GM21528 (cell line): ENCODE measurements around the gene TBC1D9.

Experiments used
- ATAC-seq: cut with Tn5 transposase; IDR thresholded peaks from one replicate; pipeline ENCODE4 v1.9.1; 2021; ENCODE audit warnings: mild to moderate bottlenecking, moderate library complexity; ENCODE audit not compliant: unreplicated experiment, low FRiP score

Gene TBC1D9

DNA sequence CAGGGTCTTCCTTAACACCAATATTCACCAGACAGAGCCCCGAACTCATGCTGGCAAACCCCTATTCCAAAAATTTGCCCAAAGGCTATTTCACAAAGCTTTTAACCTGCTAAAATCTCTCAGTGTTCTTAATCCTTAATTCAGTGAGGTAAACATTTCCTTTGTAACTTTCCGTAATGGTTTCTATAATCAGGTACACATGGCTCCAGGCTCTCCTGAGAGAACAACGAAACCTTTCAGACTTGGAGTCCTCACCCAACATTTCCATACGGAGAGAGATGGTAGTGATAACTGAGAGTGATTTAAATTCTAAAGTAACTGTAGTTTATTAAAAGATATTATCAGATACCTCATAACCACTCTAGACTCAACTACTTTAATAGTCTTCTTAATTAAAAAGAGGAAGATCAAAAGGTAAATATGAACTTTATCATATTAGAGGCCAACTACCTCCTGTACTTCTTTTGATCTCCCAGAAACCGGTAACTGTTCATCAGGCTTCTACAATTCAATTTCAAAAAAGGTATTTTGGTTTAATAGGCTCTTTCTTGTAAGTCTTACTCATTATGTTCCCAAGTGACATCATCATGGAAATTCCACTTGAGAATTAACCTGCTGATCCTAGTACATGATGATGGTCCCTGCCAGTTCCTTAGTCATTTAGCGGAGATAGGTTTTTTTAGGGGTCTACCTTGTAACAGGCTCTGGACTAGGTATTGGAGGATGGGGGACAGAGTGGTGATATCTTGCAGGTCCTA, 96.1 kb downstream of the TBC1D9 start:
- no peak for ATAC-seq

DNA sequence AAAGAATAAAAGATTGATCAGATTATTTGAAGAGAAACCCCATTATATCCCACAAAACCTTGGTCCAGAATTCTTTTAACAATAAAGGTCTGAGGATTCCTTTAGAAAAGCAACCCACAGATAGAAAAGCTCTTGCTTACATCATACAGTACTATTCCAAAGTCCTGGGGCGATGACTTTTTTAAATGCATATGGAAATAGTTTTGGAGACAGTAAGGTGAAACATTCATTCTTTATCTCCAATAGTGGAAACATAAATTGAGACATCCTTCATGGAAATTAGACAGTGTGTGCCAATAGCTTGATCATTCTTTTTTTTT, 101.7 kb downstream of the TBC1D9 start:
- ATAC-seq = no peak

DNA sequence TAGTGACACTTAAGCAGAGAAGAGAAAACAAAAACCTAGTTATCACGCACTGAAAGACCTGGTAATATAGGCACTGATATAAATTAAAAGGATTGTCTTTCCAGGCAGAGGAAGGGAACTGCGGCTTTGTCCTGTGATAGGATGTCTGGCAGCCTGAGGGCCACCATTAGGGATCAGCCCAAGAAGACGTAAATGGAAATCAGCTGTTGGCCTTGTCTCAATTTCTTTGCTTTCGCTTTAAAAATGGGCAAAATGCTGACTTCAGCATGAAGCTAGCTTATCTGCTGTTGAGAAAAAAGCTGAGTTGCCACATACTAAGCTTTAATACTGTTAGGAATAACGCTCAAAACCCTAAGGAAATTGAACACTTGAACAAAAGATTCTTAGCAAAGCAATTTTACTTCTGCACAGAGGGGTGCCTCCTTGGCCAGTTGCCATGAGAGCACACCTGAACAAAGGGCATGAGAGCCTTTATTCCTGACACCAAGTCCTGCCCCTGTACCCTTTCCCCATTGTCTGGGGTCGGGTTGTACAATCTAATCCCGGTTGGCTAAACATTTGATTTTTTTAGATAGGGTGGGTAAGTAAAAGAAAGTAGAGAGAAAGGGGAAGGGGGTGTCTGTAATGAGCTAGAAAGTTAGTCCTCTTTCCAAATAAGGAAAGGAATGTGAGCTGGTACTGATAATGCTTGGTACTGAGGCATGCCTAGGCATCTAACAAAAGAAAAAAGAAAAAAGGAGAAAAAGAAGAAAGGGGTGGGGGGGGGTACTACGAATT, 102.3 kb downstream of the TBC1D9 start:
- ATAC-seq = no peak

DNA sequence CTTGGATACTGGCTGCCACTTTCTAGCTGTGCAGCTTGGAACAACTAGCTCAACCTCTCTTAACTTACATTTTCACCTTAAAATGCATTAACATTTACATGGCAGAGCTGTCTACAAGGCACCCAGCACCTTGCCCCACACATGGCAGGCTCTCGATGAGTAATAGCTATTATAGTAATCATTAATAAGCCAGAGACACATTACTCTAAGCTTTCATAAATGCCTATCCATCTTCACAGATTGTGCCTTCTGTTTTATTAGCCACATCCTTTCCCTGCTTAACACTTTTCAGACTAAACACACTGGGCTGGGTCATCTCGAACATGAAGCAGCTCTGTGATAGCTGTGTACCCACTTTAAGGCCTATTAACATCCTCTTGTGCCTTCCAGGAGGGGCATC, 103.6 kb downstream of the TBC1D9 start:
- no peak for ATAC-seq

DNA sequence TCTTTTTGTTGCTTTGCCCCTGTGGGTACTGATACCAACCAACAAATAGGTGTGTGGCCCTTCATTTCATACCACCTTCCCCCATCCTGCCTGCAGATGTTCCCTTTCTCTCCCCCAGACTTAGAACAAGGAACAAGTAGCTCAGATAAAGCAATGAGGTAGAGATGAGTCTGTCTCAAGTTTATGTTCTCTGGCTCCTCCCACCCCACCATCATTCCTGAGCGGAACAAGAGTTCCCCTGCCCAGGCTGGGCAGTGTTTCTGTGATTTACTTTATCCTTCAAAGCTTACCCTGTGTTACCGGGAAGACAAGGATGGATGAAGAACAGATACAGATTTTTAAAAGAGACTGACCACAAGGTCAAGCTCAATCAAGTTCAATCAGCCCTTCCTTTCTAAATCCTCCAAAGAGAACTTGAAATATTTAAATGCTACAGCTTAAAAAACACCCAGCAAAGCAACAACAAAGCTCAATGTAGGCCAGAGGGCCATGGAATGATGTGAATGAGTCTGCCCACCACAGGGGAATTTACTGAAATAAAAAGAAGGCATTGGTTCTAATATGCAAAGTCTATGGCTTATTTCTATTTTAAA, 107.4 kb downstream of the TBC1D9 start:
- ATAC-seq = no peak

DNA sequence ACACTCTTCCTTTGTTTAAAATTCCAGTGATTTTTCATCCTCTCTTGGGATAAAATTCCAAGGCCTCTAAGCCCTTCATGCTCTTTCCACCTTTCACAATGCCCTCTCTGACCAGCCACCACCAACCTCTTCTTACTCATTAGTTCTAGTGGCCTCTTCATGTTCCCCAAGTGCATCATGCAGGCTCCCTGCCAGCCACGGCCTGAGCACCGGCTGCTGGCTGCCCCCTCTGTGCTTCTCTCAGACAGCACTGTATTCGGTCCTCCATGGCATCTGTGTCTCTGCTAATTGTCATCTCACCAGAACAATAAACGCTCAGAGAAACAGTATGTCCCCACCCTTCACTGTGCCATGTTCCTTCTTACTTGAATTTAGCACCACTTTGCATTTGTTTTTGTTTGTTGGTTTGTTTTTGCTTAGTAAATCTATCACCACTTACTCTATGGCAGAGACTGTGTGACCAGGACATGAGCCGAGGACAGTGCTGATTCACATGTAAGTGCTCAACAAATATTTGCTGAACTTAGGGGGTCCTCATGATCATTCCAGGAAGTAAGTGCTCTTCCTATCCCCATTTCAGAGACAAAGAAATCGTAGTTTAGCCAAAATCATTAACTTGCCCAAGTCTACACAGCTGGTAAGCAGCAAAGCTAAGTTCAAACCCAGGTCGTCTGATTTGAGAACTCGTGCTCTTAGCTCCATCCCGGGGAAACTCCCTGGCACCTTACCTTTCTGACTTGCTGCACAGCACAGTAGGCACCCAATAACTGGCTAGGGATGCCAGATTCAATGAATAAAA, 110.4 kb downstream of the TBC1D9 start:
- no peak for ATAC-seq

DNA sequence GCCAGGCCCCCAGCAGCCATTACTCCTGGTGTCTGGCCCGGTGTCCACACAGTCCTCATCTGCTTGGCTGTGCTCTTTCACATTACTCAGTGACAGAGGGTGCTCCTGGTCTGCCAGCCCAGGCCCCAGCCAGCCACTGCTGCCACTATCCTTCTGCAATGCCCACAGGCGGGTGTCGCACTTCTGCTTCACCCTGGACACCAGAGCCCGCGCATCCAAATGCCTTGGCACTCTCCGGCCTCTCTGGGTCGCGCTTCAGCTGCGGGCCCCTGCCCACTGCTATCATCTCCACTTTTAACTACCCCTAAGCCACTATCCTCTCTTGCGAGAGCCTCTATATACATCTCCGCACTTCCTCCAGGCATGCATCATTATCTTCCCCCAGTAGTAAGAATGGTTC, 111.0 kb downstream of the TBC1D9 start:
- no peak for ATAC-seq

DNA sequence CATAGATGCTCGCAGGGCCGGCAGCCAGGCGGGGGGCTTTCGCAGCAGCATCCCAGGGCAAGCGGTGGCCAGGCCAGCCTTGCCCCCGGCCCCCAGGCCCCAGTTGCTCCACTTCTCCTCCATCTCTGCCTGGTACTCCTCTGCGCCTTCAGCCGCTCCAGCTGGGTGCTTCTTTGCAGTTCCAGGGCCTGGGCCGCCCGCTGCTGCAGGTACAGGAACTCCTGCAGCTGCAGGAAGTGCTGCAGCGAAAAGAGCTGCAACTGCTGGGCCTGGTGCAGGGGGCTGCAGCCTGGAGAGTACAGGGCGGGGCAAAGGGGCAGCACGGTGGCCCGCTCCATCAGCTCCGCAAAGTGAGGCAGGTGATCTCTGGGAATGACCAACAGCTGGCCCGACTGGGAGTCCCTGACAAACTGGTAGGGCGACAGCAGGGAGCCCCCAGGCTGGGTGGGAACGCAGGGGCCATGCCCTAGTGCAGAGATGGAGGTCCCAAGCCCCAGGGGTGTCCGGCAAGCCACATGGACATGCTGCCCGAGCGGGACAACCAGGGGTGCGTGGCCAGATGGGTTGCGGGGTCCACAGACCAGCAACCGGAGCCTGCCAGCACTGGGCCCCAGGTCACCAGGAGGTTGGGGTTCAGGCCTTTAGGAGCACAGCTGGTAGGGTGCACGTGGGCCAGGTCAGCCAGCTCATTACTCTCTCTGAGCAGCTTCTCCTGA, 111.6 kb downstream of the TBC1D9 start:
- no peak for ATAC-seq

DNA sequence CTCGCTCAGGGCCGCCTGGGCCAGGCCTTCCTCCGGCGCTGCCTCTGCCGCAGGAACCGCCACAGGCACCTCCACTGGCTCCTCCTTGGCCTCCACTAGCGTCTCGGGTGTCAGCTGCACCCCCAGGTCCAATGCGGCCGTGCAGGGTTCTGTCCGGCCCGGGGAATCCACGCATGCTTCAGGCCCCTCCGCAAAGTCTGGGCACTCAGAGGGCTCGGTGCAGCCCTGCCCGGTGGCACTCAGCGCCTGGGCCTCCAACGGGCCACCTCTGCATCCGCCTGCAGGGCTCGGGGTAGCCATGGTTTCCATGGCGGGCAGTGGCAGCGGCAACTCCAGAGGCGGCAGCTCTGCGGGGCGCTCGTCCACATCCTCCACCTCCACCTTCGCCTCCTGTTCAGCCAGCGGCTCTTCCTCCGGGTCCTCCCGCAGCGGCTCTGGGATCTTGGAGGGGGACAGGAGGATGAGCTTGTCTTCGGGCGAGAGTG, 112.6 kb downstream of the TBC1D9 start:
- no peak for ATAC-seq

DNA sequence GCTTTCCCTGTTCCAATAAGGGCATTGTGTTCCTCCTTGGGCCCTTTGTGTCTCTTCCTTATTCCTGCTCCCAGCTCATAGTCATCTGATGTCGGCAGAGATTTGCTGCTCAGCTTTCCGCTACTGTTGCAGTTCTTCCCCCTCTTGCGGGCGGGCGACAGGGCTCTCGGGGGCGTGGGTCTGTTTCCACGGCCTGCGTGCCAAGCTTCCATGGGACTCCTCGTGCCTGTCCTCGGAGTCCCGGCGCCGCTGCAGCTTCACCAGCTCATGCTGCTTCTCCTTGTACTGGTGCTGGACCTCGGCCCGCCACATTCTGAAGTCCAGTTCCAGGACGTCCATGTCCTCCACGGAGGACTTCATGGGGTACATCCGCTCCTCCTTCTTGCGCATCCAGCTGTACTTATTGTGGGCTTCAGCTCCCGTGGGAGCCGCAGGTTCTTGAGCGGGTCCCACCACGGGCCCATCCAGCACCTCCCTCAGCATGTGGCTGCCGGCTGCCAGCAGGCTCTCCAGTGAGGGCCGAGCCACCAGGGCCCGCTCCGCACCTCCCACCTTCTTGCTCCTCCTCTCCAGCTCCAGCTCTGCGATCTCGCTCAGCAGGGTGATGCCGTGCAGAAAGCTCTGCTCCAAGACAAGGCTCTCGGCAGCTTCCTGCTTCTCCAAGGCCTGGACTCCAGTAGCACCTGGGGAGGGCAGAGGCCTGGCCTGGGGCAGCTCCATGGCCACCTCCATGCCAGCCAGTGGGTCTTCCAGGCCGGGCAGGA, 113.3 kb downstream of the TBC1D9 start:
- no peak for ATAC-seq

DNA sequence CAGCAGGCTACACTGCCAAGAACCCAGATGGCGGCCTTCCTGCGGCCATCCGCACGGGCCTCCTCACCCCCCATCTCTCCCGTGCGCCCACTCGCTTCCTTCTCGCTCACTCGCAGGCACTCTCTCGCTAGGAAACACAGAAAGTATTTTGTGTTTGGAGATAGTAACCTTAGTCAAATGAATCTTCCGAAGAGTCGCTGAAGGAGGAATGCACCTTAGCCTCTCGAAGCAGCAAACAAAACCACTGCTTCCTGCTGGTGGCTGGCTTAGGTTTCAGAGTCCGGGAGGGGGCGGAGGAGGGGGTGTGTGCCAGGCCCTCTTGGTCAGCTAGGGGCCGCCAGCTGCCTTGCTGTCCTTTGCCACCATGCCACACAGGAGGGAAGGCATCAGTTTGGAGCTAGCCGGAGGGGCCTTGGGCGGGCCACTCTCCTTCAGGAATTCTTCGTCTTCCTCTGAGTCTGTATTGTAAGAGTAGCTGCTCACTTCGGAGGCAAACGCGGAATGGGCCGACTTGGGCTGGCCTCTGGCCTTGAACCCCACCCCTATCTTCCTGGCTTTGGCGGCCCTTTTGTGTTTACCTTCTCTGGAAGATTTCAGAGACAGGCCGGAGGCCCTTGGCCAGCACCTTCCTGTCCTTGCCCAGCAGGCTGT, 114.3 kb downstream of the TBC1D9 start:
- no peak for ATAC-seq

DNA sequence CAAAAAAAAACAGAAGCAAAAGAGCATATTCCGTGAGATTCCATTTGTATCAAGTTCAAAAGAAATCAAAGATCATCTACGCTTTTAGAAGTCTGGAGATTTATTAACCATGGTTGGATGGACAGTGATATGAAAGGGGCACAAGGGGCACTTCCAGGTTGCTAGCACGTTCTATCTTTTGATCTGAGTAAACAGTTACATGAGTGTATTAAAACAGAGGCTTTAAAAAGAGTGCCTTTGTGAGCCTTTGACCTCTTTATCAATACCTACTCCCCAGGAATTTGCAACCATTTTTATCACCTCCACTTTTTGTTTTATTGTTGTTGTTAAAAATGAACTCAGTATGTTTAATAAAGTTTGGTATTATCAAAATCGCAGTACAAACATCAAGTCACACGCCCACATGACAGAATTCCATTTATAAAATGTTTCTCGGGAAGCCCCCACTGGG, 115.1 kb downstream of the TBC1D9 start:
- no peak for ATAC-seq

DNA sequence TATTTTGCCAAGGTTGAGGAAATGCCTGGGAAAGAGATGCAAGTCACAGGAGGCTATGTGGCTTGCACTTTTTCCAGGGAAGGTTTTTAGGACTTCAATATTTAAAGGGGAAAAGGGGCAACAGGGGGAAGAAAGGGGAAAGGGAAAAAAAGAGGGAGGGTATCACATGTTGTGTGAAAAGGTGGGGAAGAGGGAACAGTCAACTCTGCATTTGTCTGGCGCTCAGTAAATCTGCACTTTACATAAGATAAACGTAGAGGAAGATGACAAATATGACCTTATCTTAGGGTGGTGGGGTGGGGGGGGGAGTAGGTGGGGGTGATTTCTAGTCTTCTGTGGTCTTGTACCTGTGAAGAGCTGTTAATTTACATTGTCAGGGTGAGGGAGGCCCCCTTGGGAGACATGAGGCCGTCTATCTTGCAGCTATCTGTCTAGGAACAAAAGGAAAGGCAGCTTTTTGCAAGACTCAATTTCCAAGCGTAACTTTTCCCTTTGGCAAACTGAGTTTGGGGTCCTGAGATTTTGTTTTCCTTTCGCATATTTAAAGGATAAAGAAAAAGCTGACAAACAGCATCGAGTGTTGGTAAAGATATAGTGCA, 115.9 kb downstream of the TBC1D9 start:
- ATAC-seq = no peak

DNA sequence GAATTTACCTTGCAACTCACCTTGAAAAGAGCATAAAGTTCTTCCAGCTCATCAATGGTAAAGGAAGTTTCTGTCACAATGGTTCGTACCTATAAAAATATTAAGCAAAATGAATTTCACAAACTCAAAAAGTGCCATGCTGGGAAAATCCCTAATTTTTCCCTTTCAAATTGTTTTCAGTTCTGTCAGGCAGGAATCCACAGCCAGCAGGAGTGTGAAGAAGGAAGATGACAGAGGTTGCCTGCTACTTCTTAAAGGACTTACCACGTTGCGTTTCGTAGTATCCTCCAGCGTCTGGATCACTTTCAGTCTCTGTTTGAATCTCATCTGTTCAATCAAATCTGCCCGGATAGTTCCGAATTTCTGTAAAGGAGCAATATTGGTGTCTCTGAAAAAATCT, 117.1 kb downstream of the TBC1D9 start:
- ATAC-seq = no peak

DNA sequence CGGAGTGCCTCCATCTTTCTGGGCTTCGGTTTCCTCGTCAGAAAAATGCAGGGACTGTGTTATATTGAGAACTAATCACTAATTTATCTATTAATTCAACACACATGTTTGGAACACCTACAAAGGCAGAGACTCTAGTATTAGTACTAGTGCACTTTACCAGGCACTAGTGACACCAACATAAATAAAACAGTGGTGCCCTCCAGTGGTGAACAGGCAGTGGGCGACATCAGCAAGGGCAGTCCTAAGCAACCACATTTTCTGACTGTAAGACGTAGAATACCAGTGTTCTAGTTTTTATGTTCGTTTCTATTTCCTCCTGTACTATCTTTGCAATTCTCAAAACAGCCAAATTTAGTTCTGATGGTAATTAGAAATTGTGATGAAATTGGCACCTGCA, 118.3 kb downstream of the TBC1D9 start:
- ATAC-seq = peak; percentile 88

DNA sequence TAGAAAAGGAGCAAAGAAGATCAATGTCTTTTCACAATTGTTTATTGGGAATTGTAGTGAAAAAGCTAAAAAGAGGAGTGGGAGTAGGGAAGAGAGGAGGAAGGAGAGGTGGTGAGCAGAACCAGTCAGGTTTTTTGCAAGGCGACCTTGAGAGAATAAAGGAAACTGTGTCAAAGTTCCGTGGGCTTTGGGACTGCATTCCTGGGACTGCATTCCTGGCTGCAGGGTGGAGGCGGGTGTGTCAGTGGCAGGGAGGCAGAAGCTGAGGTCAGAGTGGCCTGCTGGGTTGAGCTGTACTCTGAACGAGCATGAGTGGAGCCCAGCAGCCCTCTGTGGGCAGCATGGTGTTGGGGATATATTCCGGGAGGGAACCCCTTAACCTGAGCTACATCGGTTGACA, 120.6 kb downstream of the TBC1D9 start:
- ATAC-seq = no peak

DNA sequence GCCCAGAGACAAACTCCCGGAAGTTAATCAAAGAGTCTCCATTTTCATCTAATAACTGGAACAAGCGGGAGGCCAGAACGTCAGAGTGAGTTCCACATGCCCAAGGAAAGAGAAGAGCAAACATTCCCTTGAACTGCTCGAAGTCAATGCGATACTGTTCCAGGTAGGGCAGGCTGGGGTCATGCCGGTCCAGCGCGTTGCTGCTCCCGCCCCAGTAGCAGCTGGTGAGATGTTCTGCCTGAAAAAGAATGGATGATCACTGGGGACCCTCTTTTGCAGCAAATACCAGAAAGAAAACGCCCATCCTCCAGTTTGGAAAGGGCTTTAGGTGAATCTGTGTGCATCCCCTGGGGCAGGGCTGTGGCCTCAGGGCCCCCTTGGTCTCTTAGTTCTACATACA, 122.2 kb downstream of the TBC1D9 start:
- ATAC-seq = no peak

DNA sequence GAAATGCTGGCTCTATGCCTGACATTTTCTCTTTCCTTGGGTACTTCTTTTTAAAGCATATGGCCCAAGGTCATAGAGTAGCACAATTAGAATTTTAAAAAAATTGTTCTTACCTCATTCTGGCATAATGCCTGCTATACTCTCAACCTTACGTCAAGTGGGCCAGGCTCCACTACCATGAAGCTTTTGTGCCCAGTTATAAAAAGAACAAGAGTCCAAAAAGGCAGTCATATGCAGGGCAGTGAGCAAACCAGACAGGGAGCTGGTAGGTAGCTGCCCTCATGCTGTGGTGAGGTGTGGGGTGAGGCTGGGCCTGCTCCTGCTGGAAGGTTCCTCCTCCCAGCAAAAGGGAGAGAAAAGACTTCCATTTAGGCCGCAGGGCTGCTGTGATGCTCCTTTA, 123.1 kb downstream of the TBC1D9 start:
- no peak for ATAC-seq

DNA sequence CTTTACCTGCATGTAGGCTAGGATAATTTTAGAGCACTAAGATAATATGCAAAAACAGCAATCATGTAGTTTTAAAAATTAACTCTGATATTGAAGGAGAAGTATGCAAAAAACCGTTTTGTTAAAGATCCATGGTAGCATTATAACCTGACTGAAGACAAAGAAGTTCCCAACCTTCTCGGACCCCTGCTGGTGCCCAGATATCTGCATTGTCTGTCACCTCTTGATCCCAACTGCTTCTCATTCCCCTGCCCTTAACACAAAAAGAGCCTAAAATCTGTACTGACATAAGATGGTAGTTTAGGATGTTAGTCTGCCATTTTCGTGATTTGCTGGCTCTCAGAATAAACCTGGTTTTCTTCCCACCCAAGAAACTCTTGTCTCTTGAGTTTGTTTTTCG, 125.9 kb downstream of the TBC1D9 start:
- ATAC-seq = no peak
